NK-92 treated with Interleukin-12 subunit alpha and Interleukin-12 subunit beta, amount 100 ng/mL, for 24 hours (cell line): Measurements from ENCODE around the gene CNOT6L.
"Not testable (repeated sequence)": the region's sequence is repeated elsewhere in the genome, so short reads cannot be mapped to it uniquely, and the experiment has no call there.

Experiments
- DNase-seq: peaks from one replicate; lab custom pipeline; 2025; lab: John Stamatoyannopoulos, UW

The CNOT6L gene

DNA sequence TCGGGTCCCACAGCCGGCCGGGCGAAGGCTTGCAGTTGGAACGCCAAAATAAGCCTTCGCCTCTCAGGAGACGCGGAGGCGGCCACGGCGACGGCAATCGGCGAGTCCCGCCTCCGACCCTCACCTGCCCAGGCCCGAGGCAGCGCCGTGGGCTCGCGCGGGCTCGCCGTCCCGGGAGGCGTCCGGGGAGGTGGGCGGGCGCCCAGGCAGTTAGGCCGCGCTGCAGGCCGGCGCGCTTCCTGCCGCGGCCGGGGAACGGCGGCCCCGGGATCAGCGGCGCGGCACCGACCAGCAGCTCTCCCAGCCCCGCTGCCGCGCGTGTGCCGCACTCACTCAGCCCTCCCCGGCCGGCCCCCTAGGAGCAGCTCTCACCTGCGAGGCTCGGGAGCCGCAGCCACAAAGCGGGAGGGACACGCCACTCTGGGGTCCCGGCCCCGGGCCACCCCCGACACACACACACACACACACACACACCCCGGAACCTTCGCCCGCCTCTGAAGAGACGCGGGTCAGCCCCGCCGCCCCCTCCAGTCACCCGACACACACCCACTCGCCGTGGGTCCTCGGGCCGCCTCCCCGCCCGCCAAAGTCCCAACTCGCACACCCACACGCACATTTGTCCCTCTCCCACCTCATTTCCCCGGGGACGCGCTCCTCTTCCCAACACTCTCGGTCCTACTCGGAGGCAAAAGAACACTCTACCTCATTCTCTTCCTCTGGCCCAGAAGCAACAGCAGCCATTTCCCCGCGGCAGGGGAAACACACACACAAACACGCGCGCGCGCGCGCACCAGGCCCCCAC lies at the start of gene CNOT6L:
Gene CNOT6L (minus strand): TSS at position 767 of the 802 bp plus-strand sequence. CDS start 60 bp downstream, at position 707.
- peak; percentile 54 for DNase-seq

- no peak for DNase-seq
Measured at GRCh38 chr4:77865259-77865658, 46.1 kb upstream of the CNOT6L start.

- DNase-seq, result not testable (repeated sequence)
Measured at GRCh38 chr4:77863341-77863740, 44.2 kb upstream of the CNOT6L start.

DNA sequence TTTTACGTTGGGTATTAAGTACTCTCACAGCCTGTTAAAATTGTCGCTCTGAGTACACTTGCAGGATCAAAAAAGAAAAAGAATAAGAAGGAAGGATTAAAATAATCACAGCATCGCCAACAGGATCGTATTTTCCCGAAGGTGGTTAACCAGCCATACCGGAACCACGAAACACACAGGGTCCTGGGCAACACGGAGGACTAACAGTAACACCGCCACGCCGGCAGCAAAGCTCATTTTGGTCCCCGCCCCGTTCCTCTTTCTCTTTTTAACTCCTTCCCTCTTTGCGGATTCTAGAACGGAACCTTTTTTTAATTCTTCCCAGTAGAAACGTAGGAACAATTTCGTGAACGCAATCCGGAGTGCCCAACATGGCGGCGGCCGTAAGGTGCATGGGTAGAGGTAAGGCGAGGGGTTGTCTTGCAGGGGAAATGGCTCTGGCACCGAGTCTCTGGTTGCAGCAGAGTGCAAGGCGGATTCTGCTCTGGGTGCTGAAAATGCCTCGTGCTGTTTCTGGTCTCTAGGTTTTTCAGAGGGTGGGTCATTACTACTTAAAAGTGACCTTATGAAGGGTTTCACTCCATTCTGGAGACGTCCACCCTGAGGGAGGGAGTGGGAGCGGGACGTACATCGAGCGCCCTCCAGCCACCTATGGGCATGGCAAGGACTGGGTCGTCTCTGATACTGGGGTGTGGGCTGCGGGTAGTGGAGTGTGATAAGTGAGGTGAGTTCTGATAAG lies 43.5 kb upstream of the CNOT6L start, which contains the start of gene MRPL1:
Gene MRPL1 (plus strand): TSS at position 353 of the 739 bp plus-strand sequence. CDS start 19 bp downstream, at position 372.
- DNase-seq, result peak; percentile 73

GRCh38 chr4:77861495-77861894 lies 42.3 kb upstream of the CNOT6L start:
- DNase-seq, result no peak

DNA sequence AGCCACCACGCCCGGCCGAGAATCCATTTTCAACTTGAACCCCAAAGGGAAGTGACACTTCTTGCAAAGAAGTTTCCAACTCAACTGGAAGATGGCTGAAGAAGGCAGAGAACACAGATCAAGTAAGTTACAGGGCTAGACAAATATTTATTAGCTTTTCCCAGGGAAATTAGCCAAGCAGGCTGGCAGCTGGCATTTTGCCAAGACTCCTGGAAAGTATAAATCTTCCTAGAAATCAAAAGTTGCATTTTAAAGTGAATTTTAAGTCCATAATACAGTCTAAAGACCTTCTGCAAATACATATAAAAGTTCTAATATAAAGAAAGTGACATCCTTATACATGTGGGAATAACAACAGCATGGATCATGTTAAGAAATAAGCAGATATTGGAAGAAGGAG lies 40.1 kb upstream of the CNOT6L start:
- no peak for DNase-seq

DNA sequence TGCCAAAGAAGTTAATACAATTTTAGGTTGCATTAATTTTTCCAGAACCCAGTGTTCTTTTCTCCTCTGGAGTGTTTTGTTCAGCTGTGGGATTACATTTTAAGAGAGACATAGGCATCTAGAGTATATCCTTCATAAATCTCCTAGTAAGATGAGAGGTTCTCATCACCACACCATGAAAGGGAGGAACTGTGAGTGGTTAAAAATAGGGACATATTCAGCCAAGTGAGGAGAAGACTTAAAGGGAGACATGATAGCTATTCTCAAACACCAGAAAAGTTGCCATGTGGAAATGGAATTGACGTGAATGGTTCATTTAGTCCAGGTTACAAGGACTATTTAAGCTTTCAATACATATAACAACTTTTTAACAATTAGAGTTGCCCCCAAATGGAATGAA lies 37.0 kb upstream of the CNOT6L start:
- DNase-seq, result no peak

- peak; percentile 4 for DNase-seq
Measured at GRCh38 chr4:77854431-77855111, 35.4 kb upstream of the CNOT6L start.

DNA sequence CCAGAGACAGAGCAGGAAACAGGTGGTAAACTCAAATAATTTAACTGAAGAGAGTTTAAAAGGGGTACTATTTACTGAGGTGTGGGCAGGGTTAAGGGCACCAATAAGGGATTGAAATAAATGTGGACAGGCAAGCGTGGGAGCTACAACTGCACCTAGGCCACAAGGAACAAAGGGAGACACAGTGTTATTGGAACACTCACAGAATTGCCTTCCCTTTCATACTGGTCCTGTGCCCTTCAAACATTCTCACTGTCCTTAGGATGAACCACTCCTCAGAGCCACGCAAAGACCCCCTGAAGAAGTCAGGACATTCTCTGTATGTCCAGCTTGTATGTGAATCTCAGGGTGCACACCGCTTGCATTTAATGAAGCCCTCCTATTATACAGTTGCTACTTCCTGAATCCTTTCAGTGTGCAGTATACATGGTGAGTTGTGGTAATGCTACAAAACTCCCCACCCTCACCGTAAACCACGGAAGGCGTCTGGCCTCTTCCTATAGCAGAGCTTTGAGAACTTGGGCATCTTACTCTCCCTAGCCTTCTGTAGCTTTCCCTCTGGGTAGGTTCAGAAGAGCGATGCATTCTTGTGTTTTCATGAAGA lies 33.8 kb upstream of the CNOT6L start:
- peak; percentile 11 for DNase-seq

DNA sequence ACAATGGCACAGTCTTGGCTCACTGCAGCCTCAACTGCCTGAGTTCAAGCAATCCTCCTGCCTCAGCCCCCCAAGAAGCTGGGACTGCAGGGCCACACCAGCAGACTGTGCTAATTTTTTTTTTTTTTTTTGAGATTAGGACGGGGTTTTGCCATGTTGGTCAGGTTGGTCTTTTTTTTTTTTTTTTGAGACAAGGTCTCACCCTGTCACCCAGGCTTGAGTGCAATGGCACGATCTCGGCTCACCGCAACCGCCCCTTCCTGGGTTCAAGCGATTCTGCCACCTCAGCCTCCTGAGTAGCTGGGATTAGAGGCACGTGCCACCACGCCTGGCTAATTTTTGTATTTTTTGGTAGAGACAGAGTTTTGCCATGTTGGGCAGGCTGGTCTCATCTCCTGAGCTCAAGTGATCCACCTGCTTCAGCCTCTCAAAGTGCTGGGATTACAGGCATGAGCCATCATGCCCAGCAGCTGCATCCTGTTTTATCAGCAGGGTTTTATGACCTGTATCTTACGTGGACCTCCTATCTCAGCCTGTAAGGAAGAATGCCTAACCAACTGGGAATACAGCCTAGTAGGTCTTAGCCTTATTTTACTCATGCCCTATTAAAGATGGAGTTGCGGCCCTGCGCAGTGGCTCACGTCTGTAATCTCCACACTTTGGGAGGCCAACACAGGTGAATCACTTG lies 30.3 kb upstream of the CNOT6L start:
- no peak for DNase-seq

- no peak for DNase-seq
Measured at GRCh38 chr4:77848508-77848907, 29.3 kb upstream of the CNOT6L start.

DNA sequence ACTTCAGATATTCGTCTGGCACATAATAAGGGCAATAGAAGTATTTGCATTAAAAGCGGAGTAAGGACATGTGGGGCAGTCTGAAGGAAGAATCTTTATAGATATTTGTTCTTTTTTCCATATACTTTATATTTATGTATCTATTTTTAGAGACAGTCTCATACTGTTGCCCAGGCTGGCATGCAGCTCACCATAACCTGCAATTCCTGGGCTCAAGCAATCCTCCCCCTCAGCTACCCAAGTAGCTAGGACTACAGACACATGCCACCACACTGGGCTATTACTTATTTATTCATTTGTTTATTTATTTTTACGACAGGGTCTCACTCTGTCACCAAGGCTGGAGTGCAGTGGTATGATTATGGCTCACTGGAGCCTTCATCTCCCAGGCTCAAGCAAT lies 26.8 kb upstream of the CNOT6L start:
- no peak for DNase-seq

DNA sequence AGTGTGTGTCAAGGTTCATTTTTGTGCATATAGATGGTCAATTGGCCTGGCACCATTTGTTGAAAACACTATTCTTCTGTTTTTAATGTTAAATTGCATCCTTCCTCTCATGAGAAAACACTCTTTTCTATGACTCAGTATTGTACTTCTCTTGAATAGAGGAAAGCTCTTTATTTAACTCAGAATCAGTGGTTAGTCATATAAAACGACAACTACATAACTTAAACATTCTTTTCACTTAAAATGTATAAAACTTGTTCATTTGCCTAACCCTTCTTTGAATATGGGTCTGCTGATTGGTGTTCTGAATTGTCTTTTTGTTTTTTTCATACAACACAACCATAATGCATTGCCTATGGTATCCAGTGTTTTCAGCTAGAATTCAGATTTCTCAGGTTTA lies 26.2 kb upstream of the CNOT6L start:
- DNase-seq, result no peak

GRCh38 chr4:77844363-77844762 lies 25.2 kb upstream of the CNOT6L start:
- no peak for DNase-seq

GRCh38 chr4:77843628-77844027 lies 24.5 kb upstream of the CNOT6L start:
- DNase-seq, result no peak

DNA sequence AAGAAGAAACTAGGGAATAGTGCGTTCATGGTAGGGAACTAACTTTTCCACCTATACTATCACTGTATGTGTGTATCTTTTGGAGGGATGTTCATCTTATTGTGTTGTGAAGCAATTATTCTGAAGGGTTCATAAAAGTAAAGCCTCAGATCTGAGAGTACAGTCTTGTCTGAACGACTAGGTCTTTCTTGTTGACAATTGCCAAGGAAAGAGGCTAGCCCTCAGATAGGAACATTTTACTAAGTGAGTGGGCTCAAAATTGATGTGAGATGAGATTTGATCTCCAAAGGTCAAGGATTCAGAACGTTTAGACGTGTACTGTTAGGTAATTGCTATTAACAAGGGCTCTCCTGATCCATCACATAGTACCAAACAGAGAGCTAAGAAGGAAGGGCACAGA lies 15.2 kb upstream of the CNOT6L start:
- DNase-seq, result no peak

DNA sequence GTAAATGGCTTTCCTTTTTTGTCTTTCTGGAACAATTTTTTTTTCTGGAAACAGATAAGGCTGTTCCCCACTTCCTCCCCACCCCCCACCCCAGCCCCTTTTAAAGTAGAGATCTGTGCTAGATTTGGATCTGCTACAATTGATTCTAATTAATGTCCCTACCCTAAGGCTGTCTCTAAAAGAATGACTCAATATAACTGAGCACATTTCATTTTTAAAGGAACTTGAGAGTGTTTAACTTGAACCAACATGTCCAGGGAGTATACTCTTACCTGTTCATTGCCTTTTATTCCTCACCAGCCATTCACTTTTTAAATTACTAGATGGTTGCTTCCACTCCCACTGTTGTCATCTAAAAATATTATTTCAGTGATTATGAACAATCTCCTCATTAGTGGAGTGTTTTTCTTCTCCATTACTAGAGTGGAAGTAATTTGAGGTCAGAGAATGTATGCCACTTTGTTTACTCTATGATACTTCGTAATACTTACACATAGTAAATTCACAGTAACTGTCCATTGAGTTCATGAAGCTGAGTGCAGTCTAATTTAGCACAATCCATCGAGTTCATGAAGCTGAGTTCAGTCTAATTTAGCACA lies 14.1 kb upstream of the CNOT6L start:
- DNase-seq, result no peak

GRCh38 chr4:77827343-77827742 lies 8.2 kb upstream of the CNOT6L start:
- DNase-seq, result no peak

DNA sequence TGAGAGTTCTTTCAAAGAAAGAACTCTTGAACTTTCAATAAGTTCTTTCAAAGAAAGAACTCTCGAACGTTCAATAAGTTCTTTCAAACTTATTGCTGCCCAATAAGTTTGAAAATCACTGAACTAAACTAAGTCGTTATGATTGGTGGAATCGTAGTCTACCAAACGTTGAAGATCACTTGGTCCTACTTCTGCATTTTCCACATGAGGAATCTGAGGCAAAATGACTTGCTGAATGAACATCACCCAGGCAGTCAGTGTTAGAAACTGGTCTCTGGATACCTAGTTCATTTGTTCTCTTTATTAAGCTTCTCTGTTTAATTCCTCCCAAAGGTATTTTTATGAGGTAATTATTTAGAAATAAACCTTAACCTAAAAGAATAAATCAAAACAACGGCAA lies 7.1 kb upstream of the CNOT6L start:
- DNase-seq, result no peak

GRCh38 chr4:77821775-77822174 lies 2.6 kb upstream of the CNOT6L start:
- peak; percentile 1 for DNase-seq
